SK-N-SH treated with all-trans-retinoic acid at 6 μM for 48 hours (cell line): ENCODE measurements around the gene NFATC2IP.

ENCODE experiments used
- ATAC-seq: fragments of 200-7000 bp; cut with Tn5 transposase; 3 replicates; pipeline ENCODE4 v1.9.1; 2020; ENCODE audit warnings: mild to moderate bottlenecking, moderate library complexity
- ARNTL ChIP-seq: fragments of 450-650 bp; formaldehyde crosslinking; IDR thresholded peaks from 2 replicates; pipeline ENCODE4 v1.5.0; 2020; ENCODE audit warnings: low read depth, mild to moderate bottlenecking, moderate library complexity, borderline replicate concordance
- BACH2 ChIP-seq: fragments of 250-450 bp; sonication (Bioruptor Pico); IDR thresholded peaks from 2 replicates; pipeline ENCODE4 v1.9.0; 2021; ENCODE audit warnings: mild to moderate bottlenecking, borderline replicate concordance
- CREB5 ChIP-seq: fragments of 250-450 bp; sonication (Bioruptor Pico); IDR thresholded peaks from 2 replicates; pipeline ENCODE4 v1.5.1; 2020; ENCODE audit warnings: low read depth, mild to moderate bottlenecking, moderate library complexity
- CSDC2 ChIP-seq: fragments of 250-450 bp; sonication (Bioruptor Pico); IDR thresholded peaks from 2 replicates; pipeline ENCODE4 v1.5.0; 2020; ENCODE audit warnings: mild to moderate bottlenecking, moderate library complexity
- CSRNP3 ChIP-seq: fragments of 250-450 bp; sonication (Bioruptor Pico); IDR thresholded peaks from 2 replicates; pipeline ENCODE4 v1.5.1; 2021; ENCODE audit warnings: mild to moderate bottlenecking, moderate library complexity
- ESRRG ChIP-seq: fragments of 250-450 bp; sonication (Bioruptor Pico); IDR thresholded peaks from 2 replicates; pipeline ENCODE4 v1.6.1; 2021; ENCODE audit warnings: mild to moderate bottlenecking
- GLIS3 ChIP-seq: fragments of 250-450 bp; sonication (Bioruptor Pico); IDR thresholded peaks from 2 replicates; pipeline ENCODE4 v1.5.0; 2020; ENCODE audit warnings: mild to moderate bottlenecking, moderate library complexity
- ISL1 ChIP-seq: fragments of 250-450 bp; sonication (Bioruptor Pico); IDR thresholded peaks from 2 replicates; pipeline ENCODE4 v2.1.2; 2022; ENCODE audit warnings: mild to moderate bottlenecking, moderate library complexity
- OSR1 ChIP-seq: fragments of 250-450 bp; sonication (Bioruptor Pico); IDR thresholded peaks from 2 replicates; pipeline ENCODE4 v1.8.0; 2022; ENCODE audit warnings: moderate library complexity, mild to moderate bottlenecking, inconsistent platforms
- PATZ1 ChIP-seq: fragments of 250-450 bp; sonication (Bioruptor Pico); IDR thresholded peaks from 2 replicates; pipeline ENCODE4 v1.8.0; 2020; ENCODE audit warnings: mild to moderate bottlenecking, moderate library complexity, borderline replicate concordance
- POU6F1 ChIP-seq: fragments of 250-450 bp; sonication (Bioruptor Pico); IDR thresholded peaks from 2 replicates; pipeline ENCODE4 v1.8.0; 2021; ENCODE audit warnings: low read depth, mild to moderate bottlenecking, moderate library complexity, borderline replicate concordance
- PPARA ChIP-seq: fragments of 250-450 bp; sonication (Bioruptor Pico); IDR thresholded peaks from 2 replicates; pipeline ENCODE4 v1.5.0; 2020; ENCODE audit warnings: mild to moderate bottlenecking, borderline replicate concordance
- RARB ChIP-seq: fragments of 250-450 bp; sonication (Bioruptor Pico); IDR thresholded peaks from 2 replicates; pipeline ENCODE4 v1.8.0; 2021; ENCODE audit warnings: mild to moderate bottlenecking, moderate library complexity
- SNAI2 ChIP-seq: fragments of 250-450 bp; sonication (Bioruptor Pico); IDR thresholded peaks from 2 replicates; pipeline ENCODE4 v1.5.0; 2020; ENCODE audit warnings: mild to moderate bottlenecking, moderate library complexity
- TCF4 ChIP-seq: fragments of 250-450 bp; sonication (Bioruptor Pico); IDR thresholded peaks from 2 replicates; pipeline ENCODE4 v1.8.0; 2021; ENCODE audit warnings: mild to moderate bottlenecking, moderate library complexity, borderline replicate concordance
- TOX ChIP-seq: fragments of 250-450 bp; sonication (Bioruptor Pico); IDR thresholded peaks from 2 replicates; pipeline ENCODE4 v1.8.0; 2021; ENCODE audit warnings: mild to moderate bottlenecking, moderate library complexity, borderline replicate concordance
- TSHZ2 ChIP-seq: fragments of 250-450 bp; sonication (Bioruptor Pico); IDR thresholded peaks from 2 replicates; pipeline ENCODE4 v1.5.0; 2020; ENCODE audit warnings: mild to moderate bottlenecking, moderate library complexity
- ZC3H10 ChIP-seq: fragments of 250-450 bp; sonication (Bioruptor Pico); IDR thresholded peaks from 2 replicates; pipeline ENCODE4 v1.5.1; 2021; ENCODE audit warnings: mild to moderate bottlenecking, moderate library complexity
- ZFP3 ChIP-seq: fragments of 250-450 bp; sonication (Bioruptor Pico); IDR thresholded peaks from 2 replicates; pipeline ENCODE4 v1.5.0; 2020; ENCODE audit warnings: mild to moderate bottlenecking, moderate library complexity
- ZFP30 ChIP-seq: fragments of 450-650 bp; formaldehyde crosslinking; IDR thresholded peaks from 2 replicates; pipeline ENCODE4 v1.5.0; 2022; ENCODE audit warnings: mild to moderate bottlenecking, moderate library complexity
- ZNF565 ChIP-seq: fragments of 450-650 bp; formaldehyde crosslinking; conservative IDR thresholded peaks from 2 replicates; pipeline ENCODE4 v1.5.0; 2020; ENCODE audit warnings: low read depth, mild to moderate bottlenecking, moderate library complexity
- ZNF70 ChIP-seq: fragments of 450-650 bp; formaldehyde crosslinking; IDR thresholded peaks from 2 replicates; pipeline ENCODE4 v1.5.0; 2020; ENCODE audit warnings: mild to moderate bottlenecking, moderate library complexity
- ZNF8 ChIP-seq: fragments of 450-650 bp; formaldehyde crosslinking; IDR thresholded peaks from 2 replicates; pipeline ENCODE4 v1.5.0; 2020; ENCODE audit warnings: mild to moderate bottlenecking, moderate library complexity

Gene NFATC2IP

GRCh38 chr16:28951410-28951943, 740 bp downstream of the NFATC2IP start (continued):
- no peak for TF ChIP-seq TSHZ2 (CRISPR knock-in tag)
- no peak for TF ChIP-seq ZNF8 (CRISPR knock-in tag)
- TF ChIP-seq, all 23 proteins: peak for 0

GRCh38 chr16:28958216-28958615, 7.5 kb downstream of the NFATC2IP start:
- TF ChIP-seq ZNF565 (CRISPR knock-in tag) (no peak), ZC3H10 (CRISPR knock-in tag) (no peak), ARNTL (CRISPR knock-in tag) (no peak), PPARA (no peak), PATZ1 (CRISPR knock-in tag) (no peak), OSR1 (no peak), ZFP30 (no peak), ISL1 (no peak), ESRRG (no peak), POU6F1 (CRISPR knock-in tag) (no peak), SNAI2 (CRISPR knock-in tag) (no peak), RARB (CRISPR knock-in tag) (no peak), ZNF70 (no peak), TCF4 (no peak), ZFP3 (no peak), GLIS3 (no peak), TOX (no peak), CREB5 (CRISPR knock-in tag) (no peak)
- ATAC-seq: no peak

GRCh38 chr16:28958836-28959235, 8.1 kb downstream of the NFATC2IP start:
- ATAC-seq: no peak
- TF ChIP-seq PPARA (no peak), ZNF8 (CRISPR knock-in tag) (no peak), CSRNP3 (no peak), RARB (CRISPR knock-in tag) (no peak), ZFP30 (no peak), POU6F1 (CRISPR knock-in tag) (no peak), GLIS3 (no peak), ISL1 (no peak), BACH2 (CRISPR knock-in tag) (no peak), TSHZ2 (CRISPR knock-in tag) (no peak), CSDC2 (CRISPR knock-in tag) (no peak), TOX (no peak), TCF4 (no peak), ESRRG (no peak)
